HT-29 (cell line): Measurements from ENCODE around the gene GPATCH2L. TPM values are rescaled to one million over a fixed set of nuclear protein-coding genes. Genes with fewer than 3 reads are reported as not detected.

Experiments
- DNase-seq: peaks from one replicate; pipeline ENCODE4 v3.0.0-alpha.2; 2015; ENCODE audit warnings: low spot score
- total RNA-seq: library from RNA; depleted of rRNA; stranded (reverse); fragments of >200 nt; shearing (Covaris generic); gene quantifications from 2 replicates; pipeline ENCODE4 v1.2.3, GENCODE V29; 2014; rRNA removed

GPATCH2L gene
- total RNA-seq = 17.0 and 19.2 TPM in 2 replicates

DNA sequence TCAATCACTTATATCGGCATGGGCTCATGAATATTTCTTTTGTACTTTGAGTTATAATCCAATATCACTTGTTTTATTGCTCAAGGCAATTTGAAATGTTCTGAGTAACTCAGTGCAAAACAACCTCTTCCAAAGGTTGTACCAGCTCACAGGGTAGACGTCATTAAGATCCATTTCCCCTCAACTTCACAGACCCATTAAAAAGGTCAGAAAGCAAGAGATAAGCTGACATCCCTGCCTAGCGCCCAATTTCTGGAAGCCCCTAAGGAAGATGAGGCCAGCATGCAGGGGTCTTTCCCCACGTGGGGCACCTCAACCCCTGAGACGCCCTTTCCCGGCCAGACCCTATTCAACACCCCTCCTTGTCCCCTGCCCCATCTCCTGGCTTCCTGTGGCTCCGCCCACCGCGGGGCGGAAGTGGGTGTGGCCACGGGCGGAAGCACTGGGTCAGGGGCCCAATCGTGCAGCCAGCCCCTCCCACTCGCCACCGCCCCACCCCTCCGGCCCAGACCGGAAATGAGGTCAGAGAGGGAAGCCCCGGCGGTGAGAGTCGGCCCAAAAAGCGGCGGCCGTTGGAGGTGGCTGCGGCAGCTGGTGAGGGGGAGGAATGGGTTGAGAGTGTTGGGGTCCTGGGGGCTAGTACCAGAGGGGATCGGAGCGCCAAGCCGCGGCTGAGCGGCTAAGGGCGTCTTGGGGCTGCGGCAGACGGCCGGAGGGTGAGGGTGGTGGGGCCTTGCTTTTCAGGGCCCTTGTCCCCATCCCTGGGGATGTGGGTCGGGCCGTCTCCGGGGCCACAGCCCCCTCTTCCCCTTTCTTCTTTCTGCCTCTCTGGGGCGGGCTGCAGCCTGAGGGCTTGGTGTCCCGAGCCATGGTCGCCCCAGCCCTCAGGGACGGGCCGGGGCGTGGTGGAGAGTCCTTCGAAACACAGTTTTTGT, at the start of gene GPATCH2L:
Gene GPATCH2L, plus strand, starts transcription at position 525 of the 935 bp plus-strand sequence. CDS start 2,442 bp downstream, outside the sequence.
- DNase-seq = peak; percentile 86

DNA sequence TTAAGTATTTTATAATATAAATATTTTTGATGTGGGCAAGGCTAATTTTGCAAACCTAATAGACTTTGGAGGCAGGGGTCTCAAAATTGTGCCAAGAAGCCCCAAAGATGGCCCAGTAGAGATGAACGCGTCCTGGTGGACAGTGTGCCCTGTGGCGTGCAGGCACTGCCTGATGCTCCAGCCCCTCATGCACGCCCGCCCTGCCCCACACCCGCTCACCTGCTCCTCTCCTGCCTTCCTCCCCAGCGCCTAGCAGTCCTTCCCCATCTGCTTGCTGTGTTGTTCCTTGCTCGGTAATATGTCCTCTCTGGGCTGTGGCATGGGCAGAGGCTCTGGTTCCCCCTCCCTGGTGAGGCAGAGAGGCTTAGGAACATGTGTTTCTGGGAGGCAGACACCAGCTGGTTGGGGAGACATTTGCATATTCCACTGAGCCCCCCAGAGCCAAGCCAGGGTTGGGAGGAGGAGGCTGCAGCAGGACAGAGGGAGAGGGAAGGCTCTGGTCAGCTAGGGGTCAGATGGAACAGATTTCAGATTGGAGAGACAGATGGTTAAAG, 46.8 kb upstream of the GPATCH2L start:
- no peak for DNase-seq

GRCh38 chr14:76106188-76106587, 45.5 kb upstream of the GPATCH2L start:
- DNase-seq = no peak

GRCh38 chr14:76109087-76109880, 42.4 kb upstream of the GPATCH2L start:
- no peak for DNase-seq

DNA sequence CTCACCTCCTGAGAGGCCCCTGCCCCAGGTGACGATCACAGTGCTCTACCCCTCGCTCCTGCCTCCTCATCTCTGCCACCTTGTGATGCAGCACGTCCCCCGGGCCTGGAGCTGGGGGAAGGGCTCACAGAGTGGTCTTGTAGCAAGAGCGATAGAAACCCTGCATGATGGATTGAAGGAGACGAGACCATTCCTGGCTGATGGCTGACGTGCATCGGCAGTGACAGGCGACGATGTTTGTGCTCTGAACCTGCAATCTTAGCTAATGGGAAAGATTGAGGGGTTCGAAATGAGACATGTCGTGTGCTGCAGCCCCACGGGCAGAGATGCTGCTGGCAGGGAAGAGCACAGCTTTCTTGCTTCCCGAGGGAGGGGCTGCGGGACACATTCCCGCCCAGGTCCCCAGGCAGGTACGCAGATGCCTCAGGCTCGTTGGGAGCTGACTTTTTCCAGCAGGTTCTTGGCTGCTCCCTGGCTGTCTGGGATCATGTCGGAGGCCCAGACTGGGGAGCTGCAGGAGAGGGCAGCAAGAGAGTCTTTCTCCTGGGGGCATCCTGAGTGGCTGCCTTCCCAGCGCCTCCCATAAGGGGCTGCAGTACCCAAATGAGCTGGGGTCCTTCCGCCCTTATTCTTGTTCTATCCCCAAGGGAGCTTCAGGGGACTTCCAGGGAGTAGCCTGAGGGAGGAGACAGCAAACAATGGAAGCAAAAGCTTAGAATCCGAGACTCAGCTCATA, 38.7 kb upstream of the GPATCH2L start:
- no peak for DNase-seq

GRCh38 chr14:76113691-76114090, 38.0 kb upstream of the GPATCH2L start:
- no peak for DNase-seq

DNA sequence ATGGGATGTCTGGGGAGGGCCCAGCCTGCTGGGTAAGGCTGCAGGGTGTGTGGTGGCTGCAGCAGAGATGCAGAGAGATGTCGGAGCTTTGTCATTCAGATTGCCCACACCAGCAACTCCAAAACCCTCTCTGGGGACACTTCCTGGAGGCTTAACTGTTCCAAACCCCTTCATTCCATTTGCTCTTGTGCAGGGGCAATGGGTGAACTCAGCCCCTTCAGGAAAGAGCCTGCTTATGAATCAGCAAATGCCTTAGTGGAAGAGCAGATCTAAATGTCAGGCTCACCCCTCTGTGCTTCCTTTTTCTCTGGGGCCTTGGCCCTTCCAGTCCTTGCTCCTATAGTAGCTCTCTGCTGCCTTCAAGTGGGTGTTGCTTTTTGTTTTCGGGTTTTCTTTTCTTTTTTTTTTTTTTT, 36.7 kb upstream of the GPATCH2L start:
- DNase-seq = no peak

DNA sequence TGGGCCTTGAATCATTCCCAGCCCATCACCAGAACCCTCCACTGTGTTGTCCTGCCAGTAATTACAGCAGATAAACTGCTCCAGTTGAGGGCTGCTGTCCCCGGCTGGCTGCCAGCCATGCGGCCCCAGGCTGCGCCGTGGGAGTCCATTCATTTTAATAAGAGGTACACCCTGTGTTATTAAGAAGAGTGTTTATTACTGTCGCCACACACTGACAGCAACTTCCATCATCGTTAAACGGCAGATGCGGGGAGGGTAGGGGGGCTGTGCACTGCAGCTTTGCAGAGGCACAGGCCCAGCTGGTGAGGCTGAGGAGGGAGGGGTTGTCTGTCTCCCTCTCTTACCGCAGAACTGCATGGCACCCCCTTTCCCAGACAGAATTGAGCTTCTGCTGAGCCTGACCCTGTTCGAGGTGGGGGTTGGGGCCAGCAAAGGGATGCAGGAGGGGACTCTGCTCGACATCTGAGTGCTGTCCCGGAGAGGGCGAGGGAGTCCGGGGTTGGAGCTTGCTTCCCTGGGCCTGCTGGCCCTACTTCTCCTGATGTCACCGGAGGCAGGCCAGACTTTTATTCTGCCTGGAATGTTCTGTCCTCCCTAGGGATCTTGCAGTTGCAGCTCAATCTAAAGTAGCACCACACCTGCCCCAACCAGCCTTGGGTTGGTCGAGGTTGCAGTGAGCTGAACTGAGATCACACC, 33.8 kb upstream of the GPATCH2L start:
- DNase-seq = no peak

DNA sequence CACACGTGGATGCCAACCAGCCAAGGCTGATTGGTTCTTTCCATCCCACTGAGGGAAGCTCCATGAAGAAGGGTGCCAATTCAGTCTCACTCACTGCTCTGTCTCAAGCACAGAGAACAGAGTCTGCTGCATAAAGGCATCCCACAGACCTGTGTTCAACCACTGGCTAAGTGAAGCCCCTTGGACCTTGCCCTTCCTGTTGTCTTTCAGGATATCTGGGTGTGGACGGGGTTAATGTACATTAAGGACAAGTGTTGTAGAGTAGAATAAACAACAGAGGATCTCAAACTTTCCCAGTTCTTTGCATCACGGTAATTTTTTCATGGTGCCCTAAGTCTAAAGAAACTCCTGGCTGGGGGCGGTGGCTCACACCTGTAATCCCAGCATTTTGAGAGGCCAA, 33.1 kb upstream of the GPATCH2L start:
- DNase-seq = no peak

GRCh38 chr14:76121089-76121748, 30.5 kb upstream of the GPATCH2L start:
- no peak for DNase-seq

- no peak for DNase-seq
Measured at GRCh38 chr14:76123426-76124225, 28.1 kb upstream of the GPATCH2L start.

GRCh38 chr14:76125511-76125910, 26.2 kb upstream of the GPATCH2L start:
- DNase-seq = no peak

GRCh38 chr14:76126076-76126475, 25.6 kb upstream of the GPATCH2L start:
- DNase-seq = no peak

DNA sequence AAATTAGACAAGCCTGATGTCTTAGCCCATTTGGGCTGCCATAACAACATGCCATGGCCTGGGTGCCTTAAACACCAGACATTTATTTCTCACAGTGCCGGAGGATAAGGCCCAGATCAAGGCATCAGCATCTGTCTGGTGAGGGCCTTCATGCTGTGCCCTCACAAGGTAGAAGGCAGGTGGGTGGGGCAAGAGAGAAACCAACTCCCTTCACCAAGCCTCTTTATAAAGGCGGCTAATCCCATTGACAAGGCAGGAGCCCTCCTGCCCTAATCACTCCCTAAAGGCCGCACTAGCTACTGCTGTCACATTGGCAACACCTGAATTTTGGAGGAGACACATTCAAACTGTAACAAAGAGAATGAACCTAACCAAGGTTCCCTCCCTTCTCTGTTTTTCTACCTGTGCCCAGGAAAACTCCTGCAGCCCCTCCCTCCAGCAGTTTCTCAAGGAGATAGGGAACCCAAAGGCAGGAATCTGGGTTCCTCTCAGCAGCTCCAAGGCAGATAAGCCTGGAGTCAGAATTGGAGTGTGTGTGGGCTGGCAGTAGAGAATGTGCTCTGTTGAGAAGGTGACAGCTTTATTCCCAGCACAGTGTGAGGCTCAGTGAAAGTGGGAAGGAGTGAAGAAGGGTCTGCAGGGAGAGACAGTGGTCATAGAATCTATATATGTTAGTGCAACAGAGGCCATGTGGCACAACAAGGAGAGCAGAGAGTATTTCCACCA, 21.7 kb upstream of the GPATCH2L start:
- DNase-seq = no peak

GRCh38 chr14:76131071-76131965, 20.4 kb upstream of the GPATCH2L start:
- no peak for DNase-seq

GRCh38 chr14:76133103-76133502, 18.6 kb upstream of the GPATCH2L start:
- no peak for DNase-seq

DNA sequence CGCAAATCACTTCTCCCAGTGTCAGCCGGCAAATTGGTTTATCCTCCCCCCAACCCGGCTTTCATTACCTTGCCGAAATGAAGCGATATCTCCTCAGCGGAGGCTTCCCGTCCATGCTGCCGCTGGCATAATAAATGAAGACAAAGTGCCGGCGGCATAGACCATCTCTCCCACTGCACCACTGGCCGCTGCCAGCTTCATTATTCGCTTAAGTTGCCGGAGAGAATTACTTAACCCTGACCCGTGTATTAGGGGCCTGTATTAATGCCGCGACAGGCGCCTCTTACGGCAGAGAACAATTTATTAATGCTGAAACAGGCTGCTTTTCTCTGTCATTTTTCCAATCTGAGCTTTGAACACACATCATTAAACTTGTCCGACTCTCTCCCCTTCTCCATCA, 17.5 kb upstream of the GPATCH2L start:
- no peak for DNase-seq

GRCh38 chr14:76135722-76136121, 16.0 kb upstream of the GPATCH2L start:
- no peak for DNase-seq
